Measurements from ENCODE around the gene COL4A3.
"Not testable (repeated sequence)": the region's sequence is repeated elsewhere in the genome, so short reads cannot be mapped to it uniquely, and the experiment has no call there.

COL4A3 gene

DNA sequence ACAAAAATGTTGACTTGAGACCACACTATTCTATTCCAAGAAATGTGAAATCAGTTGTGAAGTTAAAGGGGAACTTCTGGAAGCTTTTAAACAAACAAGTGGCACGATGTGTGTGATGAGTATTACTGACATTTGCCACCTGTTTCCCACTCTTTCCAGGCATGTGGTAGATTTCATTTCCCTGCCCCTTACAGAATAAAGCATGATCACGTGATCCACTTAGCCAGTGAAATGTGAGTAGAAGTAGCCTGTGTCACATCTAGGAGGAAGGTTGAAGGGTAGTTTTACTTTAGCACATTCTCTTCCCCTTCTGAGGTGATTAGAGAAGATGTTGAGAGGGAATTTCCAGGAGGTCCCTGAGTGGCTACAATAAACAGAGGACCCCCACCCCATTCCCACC is 4.3 kb upstream of the COL4A3 start:
- ATAC-seq = no peak

DNA sequence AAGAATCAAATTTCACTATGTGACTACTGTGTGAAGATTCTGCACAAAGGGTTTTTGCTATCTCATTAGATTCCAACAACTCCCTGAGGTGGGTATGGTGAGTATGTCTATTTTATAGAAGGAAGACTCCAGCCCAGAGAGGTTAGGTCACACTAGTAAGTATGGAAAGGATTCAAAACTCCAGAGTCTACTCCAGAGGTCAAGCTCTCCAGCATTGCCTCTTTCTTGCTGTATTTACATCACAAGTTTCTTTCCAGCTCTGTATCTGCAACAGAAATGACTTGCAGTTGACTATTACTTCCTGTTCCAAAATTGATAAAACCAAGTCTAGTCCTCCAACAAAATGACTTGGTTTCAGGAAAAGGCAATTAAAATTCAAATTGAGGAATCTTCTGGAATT is 2.5 kb upstream of the COL4A3 start:
- ATAC-seq = no peak

DNA sequence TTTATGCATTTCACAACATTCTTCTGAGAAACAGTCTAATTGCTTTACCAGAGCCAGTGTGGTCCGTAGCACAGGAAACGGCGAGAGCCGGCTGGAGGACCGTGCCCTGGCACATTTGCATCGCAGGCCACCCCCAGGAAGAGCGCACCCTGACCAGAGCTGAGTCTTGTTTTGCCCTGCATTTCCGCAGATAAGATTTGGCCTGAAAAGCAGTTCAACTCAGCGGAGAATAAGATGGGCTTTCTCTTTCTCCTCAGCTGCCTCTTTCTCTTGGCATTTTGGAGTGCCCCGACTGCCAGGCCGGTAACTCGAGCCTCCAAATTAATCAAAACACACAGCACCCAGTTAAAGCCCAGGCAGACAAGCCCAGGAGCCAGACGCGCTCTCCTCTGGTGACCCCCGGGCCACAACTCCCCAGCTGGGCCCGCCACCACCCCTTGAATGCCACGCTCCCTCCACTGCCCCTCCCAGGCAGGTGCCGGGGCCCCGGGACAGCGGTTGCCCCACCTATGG is 883 bp upstream of the COL4A3 start:
- ATAC-seq = peak in 1 of 2 donors; percentile 18

DNA sequence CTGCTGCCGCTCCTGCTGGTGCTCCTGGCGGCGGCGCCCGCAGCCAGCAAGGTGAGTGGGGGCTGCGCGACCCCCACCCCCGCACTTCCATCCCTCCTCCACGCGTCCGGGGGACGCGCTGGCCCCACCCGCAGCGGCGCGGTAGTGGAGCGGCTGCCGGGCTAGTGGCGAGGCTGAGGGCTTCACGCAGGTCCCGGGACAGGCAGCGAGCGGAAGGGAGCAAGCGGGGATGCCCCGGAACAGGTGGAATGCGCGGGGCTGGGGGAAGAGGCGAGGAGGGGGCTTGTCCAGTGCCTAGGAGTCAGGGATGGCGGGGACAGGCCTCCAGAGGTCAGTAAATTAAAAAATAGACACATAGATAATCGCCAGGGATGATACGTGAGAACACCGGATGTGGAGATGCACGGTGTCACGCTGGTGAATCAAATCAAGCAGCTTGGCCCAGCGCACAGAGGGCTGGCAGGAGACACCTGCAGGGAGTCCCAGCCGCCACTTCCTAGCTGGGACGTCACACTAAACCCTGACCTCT is 403 bp downstream of the COL4A3 start:
- ATAC-seq = peak; percentile 39 to 47

DNA sequence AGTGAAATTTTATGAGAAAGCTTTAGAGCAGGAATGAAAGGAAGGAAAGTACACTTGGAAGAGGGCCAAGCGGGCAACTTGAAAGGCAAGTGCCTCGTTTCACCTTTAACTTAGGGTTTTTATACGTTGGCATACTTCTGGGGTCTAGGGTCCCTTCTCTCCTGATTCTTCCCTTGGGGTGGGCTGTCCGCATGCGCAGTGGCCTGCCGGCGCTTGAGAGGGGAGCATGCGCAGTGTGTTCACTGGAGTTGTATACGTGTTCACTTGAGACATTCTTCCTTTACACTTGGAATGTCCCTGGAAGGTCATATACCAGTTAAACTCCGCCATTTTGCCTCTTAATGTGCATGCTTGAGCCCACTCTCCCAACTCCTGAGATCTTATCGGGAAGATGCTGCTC is 7.4 kb downstream of the COL4A3 start:
- ATAC-seq = not testable (repeated sequence)

DNA sequence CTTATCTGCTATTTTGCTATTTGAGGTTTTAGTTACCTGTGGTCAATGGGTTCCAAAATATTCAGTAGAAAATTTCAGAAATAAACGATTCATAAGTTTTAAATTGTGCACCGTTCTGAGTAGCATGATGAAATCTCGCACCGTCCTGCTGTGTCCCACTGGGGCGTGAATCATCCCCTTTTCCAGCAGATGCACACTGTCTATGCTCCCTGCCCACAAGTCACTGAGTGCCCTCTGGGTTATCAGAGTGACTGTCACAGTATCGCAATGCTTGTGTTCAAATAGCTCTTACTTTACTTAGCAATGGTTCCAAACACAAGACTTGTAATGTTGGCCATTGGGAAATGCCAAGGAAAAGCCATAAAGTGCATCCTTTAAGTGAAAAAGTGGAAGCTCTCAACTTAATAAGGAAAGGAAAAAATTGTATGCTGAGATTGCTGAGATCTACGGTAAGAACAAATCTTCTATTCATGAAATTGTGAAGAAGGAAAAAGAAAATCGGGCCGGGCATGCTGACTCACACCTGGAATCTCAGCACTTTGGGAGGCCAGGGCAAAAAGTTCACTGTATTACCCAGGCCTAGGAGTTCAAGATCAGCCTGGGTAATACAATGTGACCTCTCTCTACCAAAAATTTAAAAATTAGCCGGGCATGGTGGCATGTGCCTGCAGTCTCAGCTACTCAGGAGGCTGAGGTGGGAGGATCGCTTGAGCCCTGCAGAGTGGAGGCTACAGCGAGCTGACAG is 13.3 kb downstream of the COL4A3 start:
- no peak for ATAC-seq

DNA sequence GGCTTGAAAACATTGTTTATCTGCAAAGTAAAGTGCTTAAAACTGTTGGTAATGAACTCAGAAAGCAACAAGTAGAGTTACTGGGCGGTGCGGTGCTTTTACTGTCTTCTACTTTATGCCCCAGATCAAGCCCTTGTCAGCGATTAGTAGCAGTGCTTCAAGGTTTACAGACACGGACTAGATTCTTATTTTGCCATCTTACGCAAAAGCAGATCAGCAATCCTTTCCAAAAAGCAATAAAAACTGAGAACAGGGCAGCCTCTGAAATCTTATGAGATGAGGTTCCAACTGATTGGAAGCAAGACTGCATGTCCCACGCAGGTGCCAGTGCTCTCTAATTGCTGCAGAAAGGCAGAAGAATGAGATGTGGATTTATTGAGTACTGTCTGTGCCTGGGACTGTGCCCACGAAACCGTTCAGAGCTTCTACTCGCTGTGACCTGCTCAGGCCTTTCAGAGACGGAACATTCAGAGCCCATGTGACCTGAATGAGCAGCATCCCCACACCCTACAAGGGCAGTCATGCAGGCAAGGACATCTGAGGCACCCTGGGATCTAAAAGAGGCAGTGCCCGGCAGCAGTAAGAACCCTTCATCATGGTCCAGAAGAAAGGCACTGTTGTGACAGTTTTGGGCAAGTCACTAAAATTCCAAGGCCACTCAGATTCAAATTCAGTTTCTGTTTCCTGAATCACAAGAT is 15.7 kb downstream of the COL4A3 start:
- no peak for ATAC-seq

DNA sequence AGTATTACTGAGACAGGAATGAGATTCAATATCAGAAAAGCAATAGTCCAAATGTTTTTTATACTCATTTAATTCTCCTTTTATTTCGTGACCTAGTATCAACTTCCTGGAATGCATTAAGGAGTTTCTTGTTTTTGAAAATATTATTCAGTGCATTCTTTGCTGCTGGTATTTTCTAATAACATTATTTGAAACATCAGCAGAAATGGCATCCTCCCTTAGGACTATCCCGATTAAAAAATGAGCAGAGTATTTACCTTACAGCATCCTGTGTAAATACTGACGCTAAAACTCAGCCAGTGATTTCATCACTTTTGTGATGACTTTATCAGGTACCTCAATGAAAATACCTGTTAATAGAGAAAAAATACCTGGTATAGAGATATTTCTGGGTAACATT is 16.3 kb downstream of the COL4A3 start:
- no peak for ATAC-seq

DNA sequence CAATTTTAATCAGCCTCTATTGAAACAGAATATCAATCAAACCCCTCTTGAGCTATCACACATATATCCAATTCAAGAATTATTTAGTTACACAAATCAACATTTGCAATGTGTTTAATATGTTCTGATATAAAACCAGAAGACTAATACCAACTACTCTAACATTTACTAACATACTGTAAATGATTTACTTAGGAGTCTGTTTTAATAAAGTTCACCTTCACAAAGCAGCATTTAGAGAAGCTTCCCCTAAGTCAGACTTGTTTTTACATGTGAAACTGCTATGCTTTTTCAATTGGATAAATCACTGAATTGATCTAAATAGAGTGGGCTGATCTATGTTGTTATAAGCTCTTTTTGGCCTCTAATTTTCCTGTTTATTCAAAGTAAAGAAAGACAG is 18.3 kb downstream of the COL4A3 start:
- ATAC-seq = no peak

DNA sequence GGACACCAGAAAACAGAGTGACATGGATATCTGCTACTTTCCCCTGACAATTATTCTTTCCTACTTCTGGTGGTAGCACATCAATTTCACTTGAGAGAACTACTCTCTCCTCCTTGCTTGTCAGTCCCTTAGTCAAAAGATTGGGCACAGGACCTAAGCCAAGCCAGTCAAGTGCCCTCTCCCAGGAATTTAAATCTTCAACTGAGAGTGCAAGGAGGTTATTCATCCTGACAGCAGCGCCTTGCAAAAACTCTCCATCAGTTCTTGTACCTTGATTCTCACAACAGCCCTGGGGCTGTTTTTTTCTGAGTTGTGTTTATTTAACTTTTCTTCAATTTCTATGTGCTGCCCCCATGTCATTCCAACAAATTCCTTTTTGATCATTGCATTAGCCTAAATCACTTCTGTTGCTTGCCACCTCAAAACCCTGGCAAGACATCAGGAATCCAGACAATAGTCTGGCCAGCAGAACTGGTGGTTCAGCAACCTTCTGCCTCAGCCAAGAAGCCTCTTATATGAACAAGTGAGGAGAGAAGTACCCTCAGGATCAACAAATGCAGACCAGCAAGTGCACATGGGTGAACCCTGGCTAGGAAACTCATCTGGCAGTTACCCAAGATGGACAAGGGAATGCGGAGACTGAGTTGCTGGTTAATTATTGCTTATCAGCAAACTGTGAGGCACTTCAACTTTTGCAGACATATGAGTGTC is 19.4 kb downstream of the COL4A3 start:
- no peak for ATAC-seq

DNA sequence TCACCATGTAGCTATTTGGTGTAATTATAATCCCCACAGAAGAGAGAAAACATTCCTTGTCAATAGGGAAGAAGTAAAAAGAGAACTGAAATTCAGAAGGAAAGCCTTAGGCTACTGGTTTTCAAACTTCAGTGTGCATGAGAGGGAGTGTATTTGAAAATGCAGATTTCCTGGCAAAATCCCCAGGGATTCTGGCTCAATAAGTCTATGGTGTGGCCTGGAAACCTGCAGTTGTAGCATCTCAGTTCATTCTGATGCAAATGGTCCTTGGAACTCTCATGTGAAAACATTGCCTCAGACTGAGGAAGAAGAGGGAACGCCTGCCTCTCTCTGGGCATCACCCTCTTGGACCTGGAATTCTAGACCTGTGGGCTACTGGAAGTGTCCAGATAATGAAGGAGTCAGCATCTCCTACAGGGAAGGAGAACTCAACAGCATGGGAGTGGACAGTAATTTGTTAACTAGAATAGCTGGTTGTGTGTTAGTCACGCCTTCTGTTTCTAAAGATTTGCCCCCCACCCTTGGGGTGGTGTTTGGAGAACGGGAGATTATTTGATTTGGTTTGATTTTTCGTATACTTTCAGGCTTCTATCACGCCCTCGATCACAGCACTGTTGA is 21.3 kb downstream of the COL4A3 start:
- ATAC-seq = no peak

DNA sequence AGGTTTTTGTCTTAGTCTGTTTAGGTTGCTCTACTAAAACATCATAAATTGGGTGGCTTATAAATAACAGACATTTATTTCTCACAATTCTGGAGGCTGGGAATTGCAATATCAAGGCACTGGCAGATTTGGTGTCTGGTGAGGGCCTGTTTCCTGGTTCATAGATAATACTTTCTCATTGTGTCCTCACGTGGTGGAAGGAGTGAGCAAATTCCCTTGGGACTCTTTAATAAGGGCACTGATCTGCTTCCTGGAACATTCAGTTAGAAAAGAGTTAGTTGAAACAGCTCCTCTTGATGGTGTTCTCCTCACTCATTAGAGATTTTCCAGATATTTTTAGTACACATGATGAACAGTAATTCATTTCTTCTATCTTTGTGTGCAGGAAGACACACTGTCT is 22.3 kb downstream of the COL4A3 start:
- no peak for ATAC-seq

DNA sequence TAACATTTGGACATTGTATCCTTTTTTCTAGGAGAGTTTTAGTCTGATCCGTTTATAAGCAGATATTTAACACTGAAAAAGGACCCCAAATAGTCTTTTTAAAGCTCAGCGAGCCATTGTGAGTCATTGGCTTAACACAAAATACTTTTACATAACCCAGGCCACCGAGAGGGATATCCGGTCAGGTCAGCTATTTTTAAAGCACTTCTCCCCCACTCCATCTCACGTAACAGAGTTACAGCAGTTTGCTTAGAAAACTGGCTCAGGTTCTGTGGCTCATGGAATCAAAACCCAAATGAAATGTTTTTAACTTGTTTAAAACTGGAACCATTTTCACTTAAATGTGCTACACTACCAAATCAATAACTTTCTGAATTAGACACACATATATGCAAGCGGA is 23.9 kb downstream of the COL4A3 start:
- no peak for ATAC-seq

DNA sequence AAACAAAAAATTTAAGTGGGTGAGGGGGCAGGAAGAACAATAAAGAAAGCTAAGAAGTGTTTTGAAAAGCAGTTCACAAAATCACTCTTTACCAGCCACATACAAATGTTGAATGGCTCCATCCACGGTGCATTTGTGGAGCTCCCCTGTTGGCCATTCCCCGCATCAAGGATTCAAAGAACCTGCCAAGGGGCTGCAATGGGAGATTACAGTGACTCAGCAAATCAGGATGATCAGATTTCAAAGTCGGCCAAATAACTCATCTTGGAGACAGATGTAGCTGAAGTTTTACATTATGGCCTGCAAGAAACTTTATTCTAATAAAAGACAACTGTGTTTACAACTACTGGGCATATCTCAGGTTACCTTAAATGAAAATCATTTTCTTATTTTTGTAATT is 26.9 kb downstream of the COL4A3 start:
- ATAC-seq = no peak

DNA sequence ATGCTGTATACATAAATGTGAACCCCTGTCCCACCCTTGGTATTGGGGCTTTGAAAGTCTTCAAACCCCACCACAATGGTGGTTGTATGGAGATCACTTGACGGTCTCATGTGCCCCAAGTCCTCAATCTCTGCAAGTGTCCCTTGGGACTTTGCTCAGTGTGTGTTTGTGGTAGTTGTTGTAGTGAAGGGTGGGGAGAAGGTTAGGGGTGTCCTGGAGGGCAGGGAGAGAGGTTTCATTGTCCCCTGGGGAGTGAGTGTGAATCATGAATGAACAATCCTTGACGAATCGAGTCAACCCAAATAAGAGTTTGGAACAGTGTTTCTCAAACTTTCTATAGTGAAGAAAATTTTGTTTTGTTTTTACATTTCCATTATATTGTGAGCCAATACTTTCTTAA is 28.1 kb downstream of the COL4A3 start:
- no peak for ATAC-seq

DNA sequence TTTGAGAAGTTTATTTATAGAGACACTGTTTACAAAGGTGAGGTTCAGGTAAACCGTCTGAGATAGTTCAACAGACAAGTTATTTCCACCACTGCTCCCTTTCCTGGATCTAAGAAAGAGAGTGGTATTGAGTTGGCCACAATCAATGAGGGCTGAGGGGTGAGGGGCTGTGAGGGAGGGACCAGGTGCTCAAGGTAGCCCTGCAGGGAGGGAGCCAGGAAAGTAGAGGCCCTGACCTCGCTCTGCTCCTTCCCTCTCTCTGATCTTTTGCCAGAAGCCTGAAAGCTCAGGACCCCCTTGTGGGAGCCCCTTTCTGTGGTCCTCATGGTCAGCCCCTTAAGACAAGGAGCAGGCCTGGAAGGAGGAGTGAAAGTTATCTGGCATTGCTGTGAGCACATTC is 29.8 kb downstream of the COL4A3 start:
- ATAC-seq = no peak

DNA sequence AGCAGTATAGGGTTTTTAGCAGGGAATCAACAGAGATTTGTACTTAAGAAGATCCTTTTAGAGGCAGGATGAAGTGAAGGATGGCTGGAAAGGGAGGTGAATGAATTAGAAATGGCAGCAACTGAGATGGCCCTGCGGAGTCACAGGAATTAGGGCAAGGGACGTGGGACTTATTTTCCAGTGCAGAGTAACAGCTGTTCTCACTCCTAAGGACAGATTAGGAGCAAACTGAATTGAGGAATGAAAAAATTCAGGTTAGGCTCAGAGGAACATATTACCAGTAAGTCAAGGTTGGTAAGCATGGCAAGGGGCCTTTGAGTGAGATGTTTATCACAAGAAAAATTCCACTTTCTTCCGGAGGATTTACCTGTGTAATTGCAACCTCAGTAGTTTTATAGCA is 34.4 kb downstream of the COL4A3 start:
- no peak for ATAC-seq

DNA sequence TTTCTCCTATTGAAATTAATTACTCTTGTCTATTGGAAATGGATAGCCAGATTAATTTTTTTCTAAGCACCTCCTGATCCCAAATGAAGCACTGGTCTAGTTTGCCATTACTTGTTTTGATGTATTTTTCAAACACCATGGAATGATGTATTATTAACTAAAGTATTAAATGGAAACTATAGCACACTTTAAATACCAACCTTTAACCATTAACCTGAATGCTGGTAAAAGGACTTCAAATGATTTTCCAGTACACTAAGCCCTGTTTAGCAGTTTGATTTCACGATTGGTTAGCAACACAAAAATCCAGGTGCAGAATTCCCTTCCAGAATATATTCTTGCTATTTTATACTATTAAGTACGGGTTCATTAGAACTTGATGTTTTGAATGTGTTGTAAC is 37.3 kb downstream of the COL4A3 start:
- ATAC-seq = no peak

DNA sequence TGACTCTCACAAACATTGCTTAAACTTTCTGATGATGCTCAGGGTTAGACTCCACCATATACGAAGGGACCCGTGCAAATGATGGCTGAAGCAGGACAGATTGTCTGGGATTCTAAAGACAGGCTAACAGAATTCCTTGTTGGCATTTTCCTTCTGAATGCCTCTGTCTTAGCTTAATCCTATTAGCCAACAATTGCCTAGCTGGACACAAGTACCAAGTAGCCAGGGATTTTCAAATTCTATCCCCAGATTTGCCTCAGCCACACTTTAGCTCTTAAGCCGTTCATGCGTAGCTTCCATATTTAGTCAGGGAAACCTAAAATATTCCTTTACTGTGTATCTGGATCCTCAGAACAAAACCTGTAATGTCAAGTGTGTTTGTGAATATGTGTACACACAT is 40.0 kb downstream of the COL4A3 start:
- no peak for ATAC-seq

DNA sequence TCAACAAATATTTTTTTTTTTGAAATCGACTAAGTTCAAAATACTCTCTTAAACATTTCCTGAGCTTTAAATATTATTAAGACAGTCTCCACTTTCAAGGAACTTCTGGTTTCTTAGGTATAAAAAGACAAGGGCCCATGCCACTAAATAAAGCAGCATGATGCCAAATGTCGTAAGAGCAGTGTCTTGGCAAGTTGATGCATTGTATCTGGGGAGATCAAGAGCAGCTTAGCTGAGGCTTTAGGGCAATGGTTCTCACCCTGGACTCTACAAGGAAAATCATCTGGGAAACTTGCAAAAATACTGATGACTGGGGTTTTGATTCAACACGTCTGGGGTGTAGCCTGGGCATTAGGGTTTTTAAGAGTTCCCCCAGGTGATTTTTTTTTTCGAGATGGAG is 41.3 kb downstream of the COL4A3 start:
- ATAC-seq = no peak

DNA sequence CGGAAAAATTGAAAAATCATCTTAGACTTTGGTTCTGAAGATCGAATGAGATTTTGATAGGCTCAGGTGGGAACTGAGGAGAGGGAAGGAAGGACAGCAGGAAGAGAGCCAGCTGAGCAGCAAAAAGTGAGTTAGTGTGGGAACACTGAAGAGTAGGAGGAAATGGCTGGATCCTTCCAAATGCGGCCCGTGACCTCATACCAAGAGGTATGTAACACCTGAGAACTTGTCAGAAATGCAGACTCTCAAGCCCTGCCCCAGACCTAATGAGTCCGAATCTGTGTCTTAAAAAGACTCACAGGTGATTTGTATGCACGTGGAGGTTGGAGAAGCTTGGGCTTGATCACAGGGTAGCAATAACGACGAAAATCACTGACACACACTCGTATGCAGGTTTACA is 42.0 kb downstream of the COL4A3 start:
- ATAC-seq = no peak

DNA sequence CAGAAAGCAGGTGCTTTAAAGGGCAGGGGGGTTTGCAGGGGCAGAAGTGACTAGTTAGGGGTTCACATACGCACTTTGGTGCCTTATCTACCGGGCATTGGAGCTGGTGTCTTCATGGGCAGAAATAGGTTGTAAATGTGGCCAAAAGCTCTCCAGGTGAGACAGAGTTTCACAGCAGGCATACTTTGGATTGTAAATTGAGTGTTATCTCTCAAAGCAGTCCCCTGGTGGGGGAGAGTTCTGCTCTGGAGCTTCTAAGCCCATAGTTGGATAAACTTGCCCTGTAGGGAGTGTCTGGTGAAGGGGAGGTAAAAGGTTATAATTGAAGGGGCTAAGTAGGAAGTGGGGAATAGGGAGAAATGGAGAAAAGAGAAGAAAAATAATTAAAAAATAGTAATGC is 43.1 kb downstream of the COL4A3 start:
- no peak for ATAC-seq

DNA sequence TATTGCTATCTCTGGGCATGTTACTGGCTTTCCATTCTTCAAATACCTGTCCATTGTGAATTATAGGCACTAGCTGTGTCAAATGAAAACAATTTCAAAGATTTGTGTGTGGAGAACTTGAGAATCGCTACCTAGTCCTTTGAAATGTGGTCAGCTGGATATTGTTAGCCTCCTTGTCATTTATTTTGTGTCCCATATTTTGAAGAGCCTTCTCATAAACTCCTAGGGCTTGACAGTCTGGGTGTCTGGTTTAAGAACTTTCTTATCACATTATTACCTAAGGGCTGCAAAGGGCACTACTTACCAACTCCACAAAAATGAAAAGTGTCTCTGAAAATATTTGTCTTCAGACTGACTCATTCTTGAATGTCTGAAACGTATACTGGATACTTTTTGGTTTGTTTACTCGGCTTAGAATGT is 50.2 kb downstream of the COL4A3 start:
- no peak for ATAC-seq
